ENCODE measurements around the gene GPC6. TPM values are rescaled to one million over a fixed set of nuclear protein-coding genes. Genes with fewer than 3 reads are reported as not detected.

Gene GPC6
- total RNA-seq, 2 donors from 2014 or later = 1.6 to 4.0 TPM

GRCh38 chr13:93539914-93540313 lies 313.3 kb downstream of the GPC6 start:
- 77 to 80% methylated on average over 6 of the region's 6 CpGs for WGBS, 2 donors
- ATAC-seq = no peak
- Histone ChIP-seq H3K9me3 (no peaks in the 10 kb centered on the region), H3K36me3 (replicated peaks in 1 of 2; ENCODE audit: insufficient read depth in 1 of 2, low read depth in 2 of 2) (no peaks in the 10 kb centered on the region), H3K27ac (no peak overlapping the region), H3K4me3 (no peak overlapping the region), H3K27me3 (no peaks in the 10 kb centered on the region), H3K4me1 (no peaks in the 10 kb centered on the region)
- TF ChIP-seq POLR2A (IDR thresholded peaks at IDR 0.05) = no peak
- DNase-seq = no peak
- intact Hi-C loops (cut with DNase I) = no loop called here

GRCh38 chr13:93547886-93548285 lies 321.3 kb downstream of the GPC6 start:
- Histone ChIP-seq H3K4me1 (no peaks in the 10 kb centered on the region), H3K36me3 (replicated peaks in 1 of 2; ENCODE audit: insufficient read depth in 1 of 2, low read depth in 2 of 2) (no peaks in the 10 kb centered on the region), H3K27ac (no peak overlapping the region), H3K27me3 (no peaks in the 10 kb centered on the region), H3K4me3 (no peak overlapping the region), H3K9me3 (no peaks in the 10 kb centered on the region)
- intact Hi-C loops (cut with DNase I) = no loop called here
- DNase-seq (no peak), ATAC-seq (no peak)
- TF ChIP-seq POLR2A (IDR thresholded peaks at IDR 0.05) = no peak
- no peak for TF ChIP-seq CTCF (IDR thresholded peaks at IDR 0.05)

GRCh38 chr13:93549326-93550005 lies 322.9 kb downstream of the GPC6 start:
- Histone ChIP-seq H3K27me3 (no peaks in the 10 kb centered on the region), H3K4me1 (no peaks in the 10 kb centered on the region), H3K4me3 (no peak overlapping the region), H3K9me3 (no peaks in the 10 kb centered on the region), H3K27ac (no peak overlapping the region), H3K36me3 (replicated peaks in 1 of 2; ENCODE audit: insufficient read depth in 1 of 2, low read depth in 2 of 2) (no peaks in the 10 kb centered on the region)
- DNase-seq (no peak), ATAC-seq (no peak)
- 83 to 87% methylated on average over 4 of the region's 4 CpGs for WGBS, 2 donors
- no peak for TF ChIP-seq POLR2A (IDR thresholded peaks at IDR 0.05)
- TF ChIP-seq CTCF (IDR thresholded peaks at IDR 0.05) = no peak
- intact Hi-C loops (cut with DNase I) = no loop called here

GRCh38 chr13:93550236-93550635 lies 323.6 kb downstream of the GPC6 start:
- no peaks in the 10 kb centered on the region for H3K9me3 ChIP-seq
- H3K4me1 ChIP-seq = no peaks in the 10 kb centered on the region
- no peaks in the 10 kb centered on the region for H3K36me3 ChIP-seq (replicated peaks in 1 of 2; ENCODE audit: insufficient read depth in 1 of 2, low read depth in 2 of 2)
- H3K4me3 ChIP-seq = no peak overlapping the region
- DNase-seq (no peak), ATAC-seq (no peak)
- H3K27ac ChIP-seq = no peak overlapping the region
- no peaks in the 10 kb centered on the region for H3K27me3 ChIP-seq
- intact Hi-C loops (cut with DNase I) = no loop called here
- TF ChIP-seq CTCF (IDR thresholded peaks at IDR 0.05) = no peak
- no peak for TF ChIP-seq POLR2A (IDR thresholded peaks at IDR 0.05)

GRCh38 chr13:93552596-93552995 lies 326.0 kb downstream of the GPC6 start:
- H3K4me3 ChIP-seq = no peak overlapping the region
- H3K27me3 ChIP-seq = no peaks in the 10 kb centered on the region
- no peaks in the 10 kb centered on the region for H3K4me1 ChIP-seq
- ATAC-seq (no peak), DNase-seq (no peak)
- no peaks in the 10 kb centered on the region for H3K36me3 ChIP-seq (replicated peaks in 1 of 2; ENCODE audit: insufficient read depth in 1 of 2, low read depth in 2 of 2)
- no peak overlapping the region for H3K27ac ChIP-seq
- no peaks in the 10 kb centered on the region for H3K9me3 ChIP-seq
- intact Hi-C loops (cut with DNase I) = no loop called here
- no peak for TF ChIP-seq POLR2A (IDR thresholded peaks at IDR 0.05)
- no peak for TF ChIP-seq CTCF (IDR thresholded peaks at IDR 0.05)
